ENCODE measurements around the gene OXNAD1.

- TF ChIP-seq POLR2AphosphoS5 (IDR thresholded peaks at IDR 0.05; ENCODE audit: borderline replicate concordance, low read depth, low read length) (no peak), EZH2 (IDR thresholded peaks at IDR 0.05) (no peak)
These were observed 74.0 kb downstream of the OXNAD1 start for GRCh38 chr3:16338999-16339398.

Data from SK-N-MC (cell line).